Measurements from ENCODE around the gene CDRT4. TPM values are rescaled to one million over a fixed set of nuclear protein-coding genes. Genes with fewer than 3 reads are reported as not detected.
"Not testable (repeated sequence)": the region's sequence is repeated elsewhere in the genome, so short reads cannot be mapped to it uniquely, and the experiment has no call there.

Gene CDRT4
- total and polyA plus RNA-seq, 7 experiments from 2014 or later: 0.45 to 11.6 (median 3.9) TPM

DNA sequence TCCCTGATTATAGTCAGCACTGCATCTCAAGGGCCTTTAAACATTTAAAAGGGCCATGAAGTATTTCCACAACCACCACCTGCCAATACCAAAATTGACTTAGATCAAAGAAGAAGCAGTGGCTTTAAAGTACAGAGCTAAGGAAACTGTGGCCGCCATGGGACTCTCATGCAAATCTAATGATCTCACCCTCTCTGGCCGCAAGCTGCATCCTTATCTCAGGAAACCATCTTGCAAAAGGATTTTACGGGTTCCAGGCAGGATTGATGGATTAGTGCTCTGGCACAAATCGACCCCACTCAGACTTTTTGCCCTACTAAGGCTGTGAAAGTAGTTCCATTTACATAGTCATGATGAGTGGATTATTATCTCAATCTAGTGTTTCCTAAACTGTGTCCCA, 22.6 kb downstream of the CDRT4 start:
- H3K4me3 ChIP-seq (ENCODE audit: low read length): no peak overlapping the region
- intact Hi-C loops (cut with micrococcal nuclease): no loop called here
- no peaks in the 10 kb centered on the region for H3K27me3 Mint-ChIP-seq
- ATAC-seq (no peak), DNase-seq (peak in 2 of 9 donors; percentile 4 to 16)
- H3K4me1 Mint-ChIP-seq: peaks cover 5 to 19% (median 14%) of the 10 kb centered on the region in 7 donors
- no peak overlapping the region for H3K27ac Mint-ChIP-seq
- H3K27ac ChIP-seq (ENCODE audit: low read depth, low read length): no peak overlapping the region
- no peaks in the 10 kb centered on the region for H3K9me3 ChIP-seq (ENCODE audit: control insufficient read depth in 2 of 3, low read length in 3 of 3)
- no peaks in the 10 kb centered on the region for H3K36me3 ChIP-seq (ENCODE audit: control insufficient read depth in 2 of 3, insufficient read depth in 3 of 3, low read length in 3 of 3)
- H3K9me3 Mint-ChIP-seq: peaks cover 0 to 5% (median 0%) of the 10 kb centered on the region in 11 donors
- ChIA-PET POLR2A (interaction anchor here (0.7 kb wide), 2 partner anchors 15 to 1279 kb away, joined by 3 to 4 read pairs; no protein-coding TSS in a partner anchor), CTCF (interaction anchor here (0.7 kb wide), 1 partner anchor 591 kb away, joined by 3 read pairs; no protein-coding TSS in a partner anchor)
- H3K4me1 ChIP-seq (ENCODE audit: control insufficient read depth in 2 of 2, insufficient read depth in 2 of 2, low read length in 2 of 2): no peaks in the 10 kb centered on the region
- H3K4me3 Mint-ChIP-seq: no peak overlapping the region
- no peaks in the 10 kb centered on the region for H3K27me3 ChIP-seq (ENCODE audit: control insufficient read depth in 2 of 2, insufficient read depth in 2 of 2, low read length in 2 of 2)
- peaks cover 3 to 24% (median 10%) of the 10 kb centered on the region in 5 donors for H3K36me3 Mint-ChIP-seq

DNA sequence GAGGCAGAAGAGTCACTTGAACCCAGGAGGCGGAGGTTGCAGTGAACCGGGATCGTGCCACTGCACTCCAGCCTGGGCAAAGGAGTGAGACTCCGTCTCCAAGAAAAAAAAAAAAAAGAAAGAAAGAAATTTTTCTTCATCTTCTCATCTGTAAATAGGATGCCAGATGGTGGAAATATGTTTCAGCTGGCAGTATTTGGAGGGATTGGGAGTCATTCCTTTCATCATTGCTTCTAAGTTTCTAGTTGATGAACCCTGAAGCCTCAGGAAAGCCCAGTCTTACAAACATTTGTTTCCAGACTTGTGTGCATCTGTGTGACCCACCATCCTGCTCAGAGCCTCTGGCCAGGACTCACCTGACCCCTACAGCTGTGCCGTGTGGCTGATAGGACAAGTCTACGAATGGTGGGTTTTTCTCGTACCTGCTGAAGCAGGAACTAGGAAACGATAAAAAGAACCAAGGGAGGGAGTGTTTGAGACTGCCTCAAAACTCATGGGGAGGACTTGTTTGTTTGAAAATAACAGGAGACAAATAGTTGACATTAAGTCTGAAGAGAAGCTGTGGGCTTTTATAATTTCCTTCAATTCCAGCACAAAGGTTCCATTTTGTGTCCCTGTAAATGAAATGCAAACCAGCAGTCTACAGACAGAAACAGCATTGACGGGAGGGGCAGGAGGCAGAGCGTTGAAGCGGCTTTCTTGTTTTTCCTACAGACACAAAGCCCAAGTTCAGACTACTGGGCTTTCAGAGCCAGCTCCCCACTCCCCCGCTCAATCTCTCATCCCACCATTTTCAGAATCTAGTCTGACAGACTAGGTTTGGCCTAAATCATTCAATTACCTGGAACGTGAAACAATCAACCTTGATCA, 24.9 kb downstream of the CDRT4 start:
- POLR2A ChIA-PET: no interaction called here

DNA sequence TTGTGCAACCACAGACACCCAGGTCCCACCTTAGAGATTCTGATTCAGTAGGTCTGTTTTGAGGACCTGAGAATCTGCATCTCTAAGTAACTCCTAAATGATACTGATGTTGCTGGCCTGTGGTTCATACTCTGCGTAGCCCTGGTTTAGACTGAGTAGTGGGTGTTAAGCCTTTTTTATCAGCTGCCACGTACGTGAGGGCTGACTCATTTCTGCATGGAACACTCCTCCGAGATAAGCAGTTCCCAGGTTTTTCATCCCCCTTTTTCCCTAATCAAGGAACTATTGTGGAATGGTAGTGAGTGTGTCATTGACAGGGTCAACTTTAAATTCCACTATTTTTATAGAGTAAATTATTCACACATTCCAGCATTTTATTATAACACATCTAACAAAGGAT, 26.1 kb downstream of the CDRT4 start:
- Mint-ChIP-seq H3K4me3 (no peak overlapping the region), H3K4me1 (peaks cover 12 to 30% (median 24%) of the 10 kb centered on the region in 7 donors), H3K27ac (no peak overlapping the region), H3K9me3 (peaks cover 0 to 34% (median 8%) of the 10 kb centered on the region in 11 donors), H3K27me3 (no peaks in the 10 kb centered on the region), H3K36me3 (peaks cover 11 to 49% (median 40%) of the 10 kb centered on the region in 5 donors)
- ATAC-seq (no peak), DNase-seq (no peak)
- POLR2A ChIA-PET: no interaction called here
- Histone ChIP-seq H3K9me3 (ENCODE audit: control insufficient read depth in 2 of 3, low read length in 3 of 3) (no peaks in the 10 kb centered on the region), H3K27ac (ENCODE audit: low read depth, low read length) (no peak overlapping the region), H3K4me3 (ENCODE audit: low read length) (no peak overlapping the region), H3K27me3 (ENCODE audit: control insufficient read depth in 2 of 2, insufficient read depth in 2 of 2, low read length in 2 of 2) (no peaks in the 10 kb centered on the region), H3K4me1 (ENCODE audit: control insufficient read depth in 2 of 2, insufficient read depth in 2 of 2, low read length in 2 of 2) (peaks cover 6 to 8% of the 10 kb centered on the region in 2 donors), H3K36me3 (ENCODE audit: control insufficient read depth in 2 of 3, insufficient read depth in 3 of 3, low read length in 3 of 3) (no peaks in the 10 kb centered on the region)
- CTCF ChIA-PET: no interaction called here
- intact Hi-C loops (cut with micrococcal nuclease): no loop called here

More for the DNA sequence above, 24.9 kb downstream of the CDRT4 start:
- H3K9me3 ChIP-seq (ENCODE audit: control insufficient read depth in 2 of 3, low read length in 3 of 3): no peaks in the 10 kb centered on the region
- H3K4me3 ChIP-seq (ENCODE audit: low read length): no peak overlapping the region
- Mint-ChIP-seq H3K9me3 (peaks cover 0 to 22% (median 5%) of the 10 kb centered on the region in 11 donors), H3K27ac (no peak overlapping the region), H3K4me1 (peaks cover 5 to 20% (median 14%) of the 10 kb centered on the region in 7 donors), H3K36me3 (peaks cover 11 to 44% (median 32%) of the 10 kb centered on the region in 5 donors), H3K27me3 (no peaks in the 10 kb centered on the region), H3K4me3 (no peak overlapping the region)
- ATAC-seq: no peak
- DNase-seq: no peak
- H3K36me3 ChIP-seq (ENCODE audit: control insufficient read depth in 2 of 3, insufficient read depth in 3 of 3, low read length in 3 of 3): no peaks in the 10 kb centered on the region
- no peak overlapping the region for H3K27ac ChIP-seq (ENCODE audit: low read depth, low read length)
- no peaks in the 10 kb centered on the region for H3K27me3 ChIP-seq (ENCODE audit: control insufficient read depth in 2 of 2, insufficient read depth in 2 of 2, low read length in 2 of 2)
- CTCF ChIA-PET: no interaction called here
- H3K4me1 ChIP-seq (ENCODE audit: control insufficient read depth in 2 of 2, insufficient read depth in 2 of 2, low read length in 2 of 2): no peaks in the 10 kb centered on the region
- intact Hi-C loops (cut with micrococcal nuclease): no loop called here

DNA sequence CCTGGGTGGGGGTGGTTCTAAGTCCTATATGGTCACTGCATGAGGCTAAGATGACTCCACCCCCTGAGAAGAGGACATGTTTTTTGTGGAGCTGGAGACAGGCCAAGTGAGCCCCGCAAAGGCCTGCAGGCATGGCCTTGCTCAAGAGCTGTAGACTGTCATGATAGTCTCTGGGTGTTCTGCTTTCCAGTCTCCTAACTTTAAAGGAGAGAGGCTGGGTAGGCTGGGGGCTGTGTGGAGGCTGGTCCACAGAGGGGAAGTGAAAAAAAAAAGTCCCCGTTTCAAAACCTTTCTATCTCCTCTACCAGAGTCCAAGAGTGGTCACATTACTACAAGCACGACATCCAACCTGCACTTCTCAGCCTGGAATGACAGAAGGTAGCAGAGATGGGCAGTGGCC, 27.1 kb downstream of the CDRT4 start:
- DNase-seq: no peak
- ATAC-seq: no peak
- H3K27me3 ChIP-seq (ENCODE audit: control insufficient read depth in 2 of 2, insufficient read depth in 2 of 2, low read length in 2 of 2): no peaks in the 10 kb centered on the region
- H3K36me3 ChIP-seq (ENCODE audit: control insufficient read depth in 2 of 3, insufficient read depth in 3 of 3, low read length in 3 of 3): no peaks in the 10 kb centered on the region
- intact Hi-C loops (cut with micrococcal nuclease): no loop called here
- Mint-ChIP-seq H3K36me3 (peaks cover 11 to 53% (median 40%) of the 10 kb centered on the region in 5 donors), H3K9me3 (peaks cover 0 to 35% (median 10%) of the 10 kb centered on the region in 11 donors), H3K4me3 (no peak overlapping the region), H3K27ac (peak overlapping the region in 1 of 9 donors; percentile 25), H3K27me3 (no peaks in the 10 kb centered on the region), H3K4me1 (peaks cover 12 to 29% (median 25%) of the 10 kb centered on the region in 7 donors)
- CTCF ChIA-PET: no interaction called here
- H3K4me1 ChIP-seq (ENCODE audit: control insufficient read depth in 2 of 2, insufficient read depth in 2 of 2, low read length in 2 of 2): peaks cover 8 to 9% of the 10 kb centered on the region in 2 donors
- H3K9me3 ChIP-seq (ENCODE audit: control insufficient read depth in 2 of 3, low read length in 3 of 3): no peaks in the 10 kb centered on the region
- H3K4me3 ChIP-seq (ENCODE audit: low read length): no peak overlapping the region
- no peak overlapping the region for H3K27ac ChIP-seq (ENCODE audit: low read depth, low read length)
- POLR2A ChIA-PET: no interaction called here

DNA sequence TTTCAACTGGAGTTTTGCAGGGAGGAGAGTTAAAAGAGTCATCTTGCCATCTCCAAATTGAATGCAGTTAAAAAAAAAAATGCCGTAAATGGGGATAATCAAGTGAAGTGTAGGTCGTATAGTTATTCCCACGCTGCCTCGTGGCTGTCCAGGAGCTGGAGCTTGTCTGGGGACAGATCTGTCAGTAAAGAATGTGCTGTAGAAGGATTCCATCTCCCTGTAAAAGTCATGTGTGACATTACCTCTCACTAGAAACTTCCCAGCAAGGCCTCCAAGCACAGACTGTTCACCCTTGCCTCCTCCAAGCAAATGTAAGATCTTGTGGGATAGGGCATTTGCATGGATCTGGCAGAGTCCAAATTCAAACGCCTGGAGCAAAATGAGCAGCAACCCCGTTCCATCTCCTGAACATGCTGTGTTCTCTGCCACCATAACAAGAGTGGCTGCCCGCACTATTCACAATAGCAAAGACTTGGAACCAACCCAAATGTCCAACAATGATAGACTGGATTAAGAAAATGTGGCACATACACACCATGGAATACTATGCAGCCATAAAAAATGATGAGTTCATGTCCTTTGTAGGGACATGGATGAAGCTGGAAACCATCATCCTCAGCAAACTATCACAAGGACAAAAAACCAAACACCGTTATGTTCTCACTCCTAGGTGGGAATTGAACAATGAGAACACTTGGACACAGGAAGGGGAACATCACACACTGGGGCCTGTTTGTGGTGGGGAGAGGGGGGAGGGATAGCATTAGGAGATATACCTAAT, 28.0 kb downstream of the CDRT4 start:
- H3K27ac Mint-ChIP-seq; H3K9me3 ChIP-seq (ENCODE audit: control insufficient read depth in 2 of 3, low read length in 3 of 3); H3K27me3 Mint-ChIP-seq; intact Hi-C loops (cut with micrococcal nuclease); H3K27ac ChIP-seq (ENCODE audit: low read depth, low read length); H3K4me1 ChIP-seq (ENCODE audit: control insufficient read depth in 2 of 2, insufficient read depth in 2 of 2, low read length in 2 of 2); H3K4me3 Mint-ChIP-seq; H3K36me3 ChIP-seq (ENCODE audit: control insufficient read depth in 2 of 3, insufficient read depth in 3 of 3, low read length in 3 of 3); ATAC-seq; CTCF ChIA-PET; H3K4me3 ChIP-seq (ENCODE audit: low read length); DNase-seq; POLR2A ChIA-PET; H3K27me3 ChIP-seq (ENCODE audit: control insufficient read depth in 2 of 2, insufficient read depth in 2 of 2, low read length in 2 of 2): not testable (repeated sequence)
- peaks cover 0 to 35% (median 10%) of the 10 kb centered on the region in 11 donors for H3K9me3 Mint-ChIP-seq
- peaks cover 6 to 20% (median 15%) of the 10 kb centered on the region in 7 donors for H3K4me1 Mint-ChIP-seq
- peaks cover 11 to 60% (median 40%) of the 10 kb centered on the region in 5 donors for H3K36me3 Mint-ChIP-seq

DNA sequence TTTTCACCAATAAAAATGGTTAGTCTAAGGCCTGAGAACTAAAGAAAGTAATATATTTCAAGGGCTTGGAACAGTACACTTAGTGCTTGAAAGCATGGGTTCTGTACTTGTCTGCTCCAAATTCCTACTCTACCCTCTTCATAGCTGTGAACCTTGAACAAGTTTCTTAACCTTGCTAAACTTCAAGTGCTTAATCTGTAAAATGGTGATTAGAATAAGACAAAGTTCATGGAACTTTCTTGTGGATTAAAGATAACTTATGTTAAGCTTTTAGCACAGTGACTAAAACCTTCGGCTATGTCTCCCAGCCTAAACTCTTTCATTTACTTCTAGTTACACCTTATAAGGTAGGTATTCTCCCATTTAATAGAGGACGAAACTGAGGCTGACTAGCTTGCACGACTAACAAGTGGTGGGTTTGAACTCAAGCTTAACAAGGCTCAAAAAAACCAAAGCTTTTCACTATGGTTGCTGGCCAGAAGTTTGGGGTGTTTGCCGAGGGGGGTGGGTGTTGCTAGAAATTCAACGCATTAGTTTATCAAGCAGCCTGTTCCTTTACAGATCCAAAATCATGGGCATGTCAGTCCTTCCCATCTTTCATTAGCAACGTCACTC, 28.8 kb downstream of the CDRT4 start:
- CTCF ChIA-PET: no interaction called here
- peaks cover 11 to 61% (median 42%) of the 10 kb centered on the region in 5 donors for H3K36me3 Mint-ChIP-seq

More for the DNA sequence above, 28.8 kb downstream of the CDRT4 start:
- H3K27me3 ChIP-seq (ENCODE audit: control insufficient read depth in 2 of 2, insufficient read depth in 2 of 2, low read length in 2 of 2): no peaks in the 10 kb centered on the region
- H3K4me3 Mint-ChIP-seq: no peak overlapping the region
- ATAC-seq (no peak), DNase-seq (no peak)
- H3K4me1 Mint-ChIP-seq: peaks cover 6 to 20% (median 15%) of the 10 kb centered on the region in 7 donors
- no peaks in the 10 kb centered on the region for H3K36me3 ChIP-seq (ENCODE audit: control insufficient read depth in 2 of 3, insufficient read depth in 3 of 3, low read length in 3 of 3)
- H3K27ac Mint-ChIP-seq: no peak overlapping the region
- H3K27me3 Mint-ChIP-seq: no peaks in the 10 kb centered on the region
- peaks cover 8 to 9% of the 10 kb centered on the region in 2 donors for H3K4me1 ChIP-seq (ENCODE audit: control insufficient read depth in 2 of 2, insufficient read depth in 2 of 2, low read length in 2 of 2)
- intact Hi-C loops (cut with micrococcal nuclease): no loop called here
- H3K4me3 ChIP-seq (ENCODE audit: low read length): no peak overlapping the region
- POLR2A ChIA-PET: no interaction called here
- H3K9me3 ChIP-seq (ENCODE audit: control insufficient read depth in 2 of 3, low read length in 3 of 3): no peaks in the 10 kb centered on the region
- peaks cover 0 to 35% (median 10%) of the 10 kb centered on the region in 11 donors for H3K9me3 Mint-ChIP-seq
- no peak overlapping the region for H3K27ac ChIP-seq (ENCODE audit: low read depth, low read length)

Data from naive thymus-derived CD4-positive, alpha-beta T cell (primary cell).